HFF-Myc (cell line): Measurements from ENCODE around the gene MAGEB16.

Experiments
- DNase-seq: peaks from one replicate; pipeline ENCODE4 v3.0.0-alpha.2; 2011; ENCODE audit warnings: low read depth; ENCODE audit errors: extremely low read depth
- H3K4me3 ChIP-seq: replicated peaks from 2 replicates; pipeline ENCODE4 v1.5.1; 2011; ENCODE audit warnings: low read depth, mild to moderate bottlenecking, control low read depth, low read length
- CTCF ChIP-seq: IDR thresholded peaks from 2 replicates; pipeline ENCODE4 v1.5.1; 2012; ENCODE audit warnings: mild to moderate bottlenecking, low read depth, low read length, control low read depth; ENCODE audit errors: missing control alignments

The MAGEB16 gene

GRCh38 chrX:35819241-35819640 lies 21.1 kb downstream of the MAGEB16 start:
- H3K4me3 ChIP-seq: no peak overlapping the region
- TF ChIP-seq CTCF: no peak
- DNase-seq: no peak

GRCh38 chrX:35826503-35826902 lies 28.4 kb downstream of the MAGEB16 start:
- no peak for TF ChIP-seq CTCF
- H3K4me3 ChIP-seq: no peak overlapping the region
- no peak for DNase-seq

DNA sequence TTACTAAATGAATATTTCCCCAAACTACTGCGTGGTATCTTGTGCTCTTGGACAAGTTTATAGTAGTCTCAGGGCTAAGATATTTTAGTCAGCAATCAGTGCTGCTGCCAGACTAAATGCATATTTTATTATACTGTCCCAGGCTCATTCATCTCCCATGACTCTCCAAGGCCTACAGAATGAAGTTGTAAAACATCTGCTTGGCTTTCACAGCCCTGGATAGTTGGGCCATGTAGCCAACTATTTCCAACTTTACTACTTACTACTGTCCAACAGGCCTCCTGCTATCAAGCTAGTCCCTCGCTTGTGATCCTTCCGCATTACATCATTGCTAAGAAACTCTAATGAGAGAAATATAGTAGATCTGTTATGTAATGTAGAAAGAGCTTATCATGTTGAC lies 31.4 kb downstream of the MAGEB16 start:
- H3K4me3 ChIP-seq: no peak overlapping the region
- no peak for TF ChIP-seq CTCF
- DNase-seq: no peak

DNA sequence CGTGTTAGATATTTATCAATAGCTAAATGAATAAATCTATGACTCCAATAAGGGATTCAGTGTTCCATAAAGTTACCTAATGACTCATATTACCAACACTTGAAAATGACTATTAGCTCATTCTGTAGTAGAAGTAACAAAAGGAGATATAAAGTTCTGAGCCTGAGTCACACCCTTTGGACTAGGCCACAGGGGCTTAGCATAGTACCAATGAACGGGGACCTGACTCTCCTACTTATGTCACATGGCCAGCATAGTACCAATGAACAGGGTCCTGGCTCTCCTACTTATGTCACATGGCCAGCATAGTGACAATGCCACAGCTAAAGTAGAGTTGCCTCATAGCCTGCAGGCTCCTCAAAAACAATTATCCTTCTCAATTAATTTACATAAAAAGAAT lies 43.7 kb downstream of the MAGEB16 start:
- H3K4me3 ChIP-seq: no peak overlapping the region
- no peak for TF ChIP-seq CTCF
- DNase-seq: no peak

DNA sequence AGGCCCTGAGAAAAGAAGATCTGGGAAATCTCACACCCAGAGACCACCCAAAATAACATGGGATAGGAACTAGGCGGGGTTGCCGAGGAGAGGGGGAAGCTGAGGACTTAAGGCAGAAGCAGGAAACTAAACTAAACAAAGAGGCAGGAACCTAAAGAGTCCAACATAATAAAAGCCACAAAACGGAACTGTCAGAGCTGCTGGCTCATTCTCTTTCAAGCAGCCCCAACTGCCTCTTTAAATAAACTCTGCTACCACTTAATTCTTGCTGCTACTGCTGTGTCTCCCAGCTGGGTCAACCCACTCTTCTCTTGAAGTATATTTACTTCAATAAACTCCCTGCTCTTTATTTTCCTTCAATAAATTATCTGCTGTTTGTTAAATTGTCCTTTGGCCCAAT lies 44.5 kb downstream of the MAGEB16 start:
- H3K4me3 ChIP-seq: no peak overlapping the region
- TF ChIP-seq CTCF: no peak
- DNase-seq: no peak

DNA sequence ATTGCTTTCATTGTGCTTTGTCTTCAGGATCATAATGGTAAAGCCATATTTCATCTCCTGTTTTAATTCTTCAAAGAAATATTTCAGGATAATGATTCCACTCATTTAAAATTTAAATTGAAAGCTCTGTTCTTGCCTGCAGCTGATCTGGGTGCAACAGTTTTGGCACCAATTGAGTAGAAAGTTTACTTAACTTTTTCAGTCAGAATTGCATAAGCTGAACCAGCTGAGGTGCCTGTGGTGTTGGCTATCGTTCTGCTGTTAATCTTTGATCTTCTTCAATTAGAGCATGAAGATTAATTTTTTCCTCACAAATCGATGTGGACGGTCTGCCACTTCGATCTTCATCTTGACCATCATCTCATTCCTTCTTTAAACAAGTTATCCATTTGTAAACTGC lies 49.6 kb downstream of the MAGEB16 start:
- no peak overlapping the region for H3K4me3 ChIP-seq
- no peak for DNase-seq
- TF ChIP-seq CTCF: no peak
